ENCODE results near the gene RHBDD1. TPM values are rescaled to one million over a fixed set of nuclear protein-coding genes. Genes with fewer than 3 reads are reported as not detected.

Gene RHBDD1
- total RNA-seq, 3 donors from 2014 or later = 17.9 to 46.2 (median 20.0) TPM

DNA sequence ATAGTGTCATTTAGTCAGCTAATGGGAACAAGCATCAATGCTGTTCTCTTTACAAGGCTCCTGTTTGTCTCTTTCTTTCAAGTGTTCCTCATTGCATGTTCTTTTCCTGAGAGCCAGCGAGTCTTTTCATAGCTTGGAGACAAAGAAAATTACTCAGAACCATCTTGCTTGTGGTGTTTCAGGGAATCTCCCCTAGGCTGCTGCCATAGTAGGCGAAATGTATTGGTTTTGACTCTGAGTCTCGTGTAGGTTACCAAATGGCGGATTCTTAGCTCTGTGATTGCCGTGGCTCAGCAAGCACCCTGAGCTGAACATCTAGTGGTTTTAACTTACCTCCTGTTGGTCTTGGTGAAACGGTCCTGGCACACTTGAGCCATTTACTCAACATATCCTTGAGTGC lies 68.7 kb downstream of the RHBDD1 start:
- Histone ChIP-seq H3K4me1 (no peaks in the 10 kb centered on the region), H3K27ac (no peak overlapping the region), H3K27me3 (no peaks in the 10 kb centered on the region), H3K36me3 (no peaks in the 10 kb centered on the region), H3K4me3 (no peak overlapping the region), H3K9me3 (no peaks in the 10 kb centered on the region)
- DNase-seq (ENCODE audit: low spot score in 2 of 2) = no peak
- TF ChIP-seq POLR2A (IDR thresholded peaks at IDR 0.05) (no peak), POLR2AphosphoS5 (IDR thresholded peaks at IDR 0.05) (no peak)
- TF ChIP-seq, protein P1, sequence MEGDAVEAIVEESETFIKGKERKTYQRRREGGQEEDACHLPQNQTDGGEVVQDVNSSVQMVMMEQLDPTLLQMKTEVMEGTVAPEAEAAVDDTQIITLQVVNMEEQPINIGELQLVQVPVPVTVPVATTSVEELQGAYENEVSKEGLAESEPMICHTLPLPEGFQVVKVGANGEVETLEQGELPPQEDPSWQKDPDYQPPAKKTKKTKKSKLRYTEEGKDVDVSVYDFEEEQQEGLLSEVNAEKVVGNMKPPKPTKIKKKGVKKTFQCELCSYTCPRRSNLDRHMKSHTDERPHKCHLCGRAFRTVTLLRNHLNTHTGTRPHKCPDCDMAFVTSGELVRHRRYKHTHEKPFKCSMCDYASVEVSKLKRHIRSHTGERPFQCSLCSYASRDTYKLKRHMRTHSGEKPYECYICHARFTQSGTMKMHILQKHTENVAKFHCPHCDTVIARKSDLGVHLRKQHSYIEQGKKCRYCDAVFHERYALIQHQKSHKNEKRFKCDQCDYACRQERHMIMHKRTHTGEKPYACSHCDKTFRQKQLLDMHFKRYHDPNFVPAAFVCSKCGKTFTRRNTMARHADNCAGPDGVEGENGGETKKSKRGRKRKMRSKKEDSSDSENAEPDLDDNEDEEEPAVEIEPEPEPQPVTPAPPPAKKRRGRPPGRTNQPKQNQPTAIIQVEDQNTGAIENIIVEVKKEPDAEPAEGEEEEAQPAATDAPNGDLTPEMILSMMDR (IDR thresholded peaks at IDR 0.05) = no peak
- intact Hi-C loops (cut with DNase I; ENCODE audit: low total_unique reads) = no loop called here

GRCh38 chr2:226905718-226906117 lies 69.9 kb downstream of the RHBDD1 start:
- H3K9me3 ChIP-seq = no peaks in the 10 kb centered on the region
- no peaks in the 10 kb centered on the region for H3K27me3 ChIP-seq
- no peak overlapping the region for H3K4me3 ChIP-seq
- no peak overlapping the region for H3K27ac ChIP-seq
- intact Hi-C loops (cut with DNase I; ENCODE audit: low total_unique reads) = no loop called here
- no peak for TF ChIP-seq POLR2AphosphoS5 (IDR thresholded peaks at IDR 0.05)
- TF ChIP-seq POLR2A (IDR thresholded peaks at IDR 0.05) = no peak
- TF ChIP-seq, protein P1 (IDR thresholded peaks at IDR 0.05) = no peak
- DNase-seq (ENCODE audit: low spot score in 2 of 2) = no peak
- no peaks in the 10 kb centered on the region for H3K36me3 ChIP-seq
- no peaks in the 10 kb centered on the region for H3K4me1 ChIP-seq

GRCh38 chr2:226906163-226906693 lies 70.4 kb downstream of the RHBDD1 start:
- no peak for TF ChIP-seq POLR2A (IDR thresholded peaks at IDR 0.05)
- TF ChIP-seq POLR2AphosphoS5 (IDR thresholded peaks at IDR 0.05) = no peak
- TF ChIP-seq, protein P1 (IDR thresholded peaks at IDR 0.05) = no peak
- Histone ChIP-seq H3K9me3 (no peaks in the 10 kb centered on the region), H3K27me3 (no peaks in the 10 kb centered on the region), H3K4me1 (no peaks in the 10 kb centered on the region), H3K4me3 (no peak overlapping the region), H3K27ac (no peak overlapping the region), H3K36me3 (no peaks in the 10 kb centered on the region)
- DNase-seq (ENCODE audit: low spot score in 2 of 2) = no peak
- intact Hi-C loops (cut with DNase I; ENCODE audit: low total_unique reads) = no loop called here

GRCh38 chr2:226909126-226909525 lies 73.3 kb downstream of the RHBDD1 start:
- intact Hi-C loops (cut with DNase I; ENCODE audit: low total_unique reads) = no loop called here

GRCh38 chr2:226909836-226910235 lies 74.0 kb downstream of the RHBDD1 start:
- H3K27ac ChIP-seq = no peak overlapping the region

More at GRCh38 chr2:226909126-226909525, 73.3 kb downstream of the RHBDD1 start:
- H3K4me3 ChIP-seq = no peak overlapping the region
- H3K9me3 ChIP-seq = no peaks in the 10 kb centered on the region
- no peak for TF ChIP-seq POLR2AphosphoS5 (IDR thresholded peaks at IDR 0.05)
- TF ChIP-seq, protein P1 (IDR thresholded peaks at IDR 0.05) = no peak
- TF ChIP-seq POLR2A (IDR thresholded peaks at IDR 0.05) = no peak
- H3K27me3 ChIP-seq = no peaks in the 10 kb centered on the region
- DNase-seq (ENCODE audit: low spot score in 2 of 2) = no peak
- no peak overlapping the region for H3K27ac ChIP-seq
- H3K4me1 ChIP-seq = no peaks in the 10 kb centered on the region
- no peaks in the 10 kb centered on the region for H3K36me3 ChIP-seq

More at GRCh38 chr2:226909836-226910235, 74.0 kb downstream of the RHBDD1 start:
- TF ChIP-seq POLR2AphosphoS5 (IDR thresholded peaks at IDR 0.05) (no peak), POLR2A (IDR thresholded peaks at IDR 0.05) (no peak)
- TF ChIP-seq, protein P1 (IDR thresholded peaks at IDR 0.05) = no peak
- Histone ChIP-seq H3K9me3 (no peaks in the 10 kb centered on the region), H3K27me3 (no peaks in the 10 kb centered on the region), H3K36me3 (no peaks in the 10 kb centered on the region), H3K4me1 (no peaks in the 10 kb centered on the region), H3K4me3 (no peak overlapping the region)
- no peak for DNase-seq (ENCODE audit: low spot score in 2 of 2)
- intact Hi-C loops (cut with DNase I; ENCODE audit: low total_unique reads) = loop anchor here (5.0 kb wide), 1 partner anchor 383 kb away; no protein-coding TSS in a partner anchor

Measured in breast epithelium (tissue), 4 donors.